PC-3 (cell line): ENCODE measurements around the gene DPF3. TPM values are rescaled to one million over a fixed set of nuclear protein-coding genes. Genes with fewer than 3 reads are reported as not detected.

Source experiments
- ATAC-seq: fragments of 200-7000 bp; cut with Tn5 transposase; 2 replicates; pipeline ENCODE4 v1.9.1; 2020; ENCODE audit warnings: mild to moderate bottlenecking, moderate library complexity
- BruUV-seq: library from RNA; stranded (reverse); fragments of 400-500 nt; replicated peaks from 2 replicates; lab custom pipeline; 2021; lab: Mats Ljungman, UMichigan
- CTCF ChIA-PET: fragments of 300-600 bp; sonication (Branson Sonifier 250); formaldehyde crosslinking; loops from one replicate; lab custom pipeline; 2022; ENCODE audit warnings: antibody characterized with exemption; lab: Charles Lee
- POLR2A ChIA-PET: fragments of 300-600 bp; sonication (Branson Sonifier 250); formaldehyde crosslinking; loops from one replicate; lab custom pipeline; 2022; ENCODE audit warnings: antibody characterized with exemption; ENCODE audit not compliant: unreplicated experiment; lab: Charles Lee
- DNase-seq: peaks from one replicate; pipeline ENCODE4 v3.0.0-alpha.2; 2015
- H2AFZ ChIP-seq: fragments of 300-600 bp; sonication (generic); 2 replicates; pipeline ENCODE4 v1.6.0; 2016; ENCODE audit warnings: antibody characterized with exemption, low read length
- H3F3A ChIP-seq: fragments of 300-600 bp; sonication (generic); one replicate; pipeline ENCODE4 v1.6.0; 2017; ENCODE audit warnings: antibody characterized with exemption, low read length, control low read depth, mild to moderate bottlenecking; ENCODE audit not compliant: unreplicated experiment
- H3K27ac ChIP-seq: fragments of 300-600 bp; sonication (generic); 2 replicates; pipeline ENCODE4 v1.5.1; 2016; ENCODE audit warnings: mild to moderate bottlenecking, low read length
- H3K27me3 ChIP-seq: fragments of 300-600 bp; sonication (generic); 2 replicates; pipeline ENCODE4 v1.6.1; 2016; ENCODE audit warnings: low read length, mixed read lengths
- H3K36me3 ChIP-seq: fragments of 300-600 bp; sonication (generic); 2 replicates; pipeline ENCODE4 v1.6.1; 2016; ENCODE audit warnings: low read depth, mixed run types, low read length, mixed read lengths
- H3K4me1 ChIP-seq: fragments of 300-600 bp; sonication (generic); 2 replicates; pipeline ENCODE4 v1.5.1; 2016; ENCODE audit warnings: low read length; ENCODE audit not compliant: insufficient read depth
- H3K4me2 ChIP-seq: fragments of 300-600 bp; sonication (generic); 2 replicates; pipeline ENCODE4 v1.6.0; 2016; ENCODE audit warnings: low read length
- H3K4me3 ChIP-seq: fragments of 300-600 bp; sonication (generic); 2 replicates; pipeline ENCODE4 v1.5.1; 2016; ENCODE audit warnings: mild to moderate bottlenecking, low read length, mixed read lengths
- H3K79me2 ChIP-seq: fragments of 300-600 bp; sonication (generic); 2 replicates; pipeline ENCODE4 v1.6.1; 2017; ENCODE audit warnings: low read length, mixed read lengths
- H3K9ac ChIP-seq: fragments of 300-600 bp; sonication (generic); 2 replicates; pipeline ENCODE4 v1.6.0; 2016; ENCODE audit warnings: mild to moderate bottlenecking, low read length
- H3K9me2 ChIP-seq: fragments of 300-600 bp; sonication (generic); replicated peaks from 2 replicates; pipeline ENCODE4 v1.6.1; 2016; ENCODE audit warnings: mixed run types, low read length, mixed read lengths
- H3K9me3 ChIP-seq: fragments of 300-600 bp; sonication (generic); 2 replicates; pipeline ENCODE4 v1.6.1; 2016; ENCODE audit warnings: low read length, mixed read lengths
- H4K20me1 ChIP-seq: fragments of 300-600 bp; sonication (generic); 2 replicates; pipeline ENCODE4 v1.6.1; 2016; ENCODE audit warnings: low read length, mixed read lengths
- CTCF ChIP-seq: fragments of 300-600 bp; sonication (generic); conservative IDR thresholded peaks from 2 replicates; pipeline ENCODE4 v1.5.1; 2017; ENCODE audit warnings: antibody characterized with exemption, low read depth, mild to moderate bottlenecking, low read length
- EZH2 ChIP-seq: fragments of 300-600 bp; sonication (generic); IDR thresholded peaks from one replicate; pipeline ENCODE4 v1.6.1; 2017; ENCODE audit warnings: antibody characterized with exemption, mild to moderate bottlenecking, low read length; ENCODE audit not compliant: unreplicated experiment
- EZH2phosphoT487 ChIP-seq: fragments of 300-600 bp; sonication (generic); IDR thresholded peaks from 2 replicates; pipeline ENCODE4 v1.6.1; 2018; ENCODE audit warnings: mild to moderate bottlenecking, antibody characterized with exemption, low read length, borderline replicate concordance
- intact Hi-C: fragments of 100-400 bp; cut with micrococcal nuclease; formaldehyde crosslinking; loops from 2 replicates; pipeline ENCODE4 v1.9.0; 2023
- total RNA-seq: library from RNA; depleted of rRNA; stranded (reverse); fragments of >200 nt; gene quantifications from 2 replicates; pipeline ENCODE4 v1.2.3, GENCODE V29; 2014

DPF3 gene
- total RNA-seq, 1 experiment from 2014 or later = 16.6 TPM

- ATAC-seq (no peak), DNase-seq (no peak)
- Histone ChIP-seq H3K9me2 (no peaks in the 10 kb centered on the region), H3K27ac (no peak overlapping the region), H3K27me3 (no peaks in the 10 kb centered on the region), H3K9ac (no peak overlapping the region), H3K36me3 (peaks cover 14% of the 10 kb centered on the region; the same call in 1 of the 2 replicates), H3K4me3 (no peak overlapping the region), H3K4me1 (no peaks in the 10 kb centered on the region), H3K79me2 (no peaks in the 10 kb centered on the region), H3K9me3 (peaks cover 9% of the 10 kb centered on the region), H4K20me1 (no peaks in the 10 kb centered on the region), H2AFZ (no peak overlapping the region), H3K4me2 (no peak overlapping the region), H3F3A (no peaks in the 10 kb centered on the region)
- TF ChIP-seq EZH2phosphoT487 (no peak), EZH2 (no peak), CTCF (no peak)
- intact Hi-C loops = no loop called here
- POLR2A ChIA-PET = no interaction called here
- CTCF ChIA-PET = no interaction called here
- no TSS peak for BruUV-seq
Observed at GRCh38 chr14:72753879-72754400, 140.0 kb downstream of the DPF3 start.

- H3K4me1 ChIP-seq = no peaks in the 10 kb centered on the region
- intact Hi-C loops = no loop called here
Observed at GRCh38 chr14:72753044-72753710, 140.7 kb downstream of the DPF3 start.

More at GRCh38 chr14:72753044-72753710, 140.7 kb downstream of the DPF3 start:
- Histone ChIP-seq H3F3A (no peaks in the 10 kb centered on the region), H3K4me3 (no peak overlapping the region), H4K20me1 (no peaks in the 10 kb centered on the region), H3K27me3 (no peaks in the 10 kb centered on the region), H3K9me2 (no peaks in the 10 kb centered on the region), H3K36me3 (peaks cover 11% of the 10 kb centered on the region; the same call in 1 of the 2 replicates), H3K79me2 (no peaks in the 10 kb centered on the region), H2AFZ (no peak overlapping the region), H3K9ac (no peak overlapping the region), H3K27ac (no peak overlapping the region), H3K4me2 (no peak overlapping the region), H3K9me3 (peaks cover 1% of the 10 kb centered on the region; the same call in 1 of the 2 replicates)
- ChIA-PET CTCF (interaction anchor here (0.6 kb wide), 1 partner anchor 141 kb away, joined by 3 read pairs; the partner anchor contains the start of gene DPF3), POLR2A (interaction anchor here (0.5 kb wide), 1 partner anchor 153 kb away, joined by 3 read pairs; no protein-coding TSS in a partner anchor)
- TF ChIP-seq EZH2 (no peak), CTCF (no peak), EZH2phosphoT487 (no peak)
- DNase-seq (no peak), ATAC-seq (no peak)
- BruUV-seq = no TSS peak
